GM03348 (cell line): ENCODE results near the gene ABCA2.
A peak's percentile ranks its signal among the peaks of the same experiment; 100 is the strongest.

Source experiments
- DNase-seq: peaks from one replicate; pipeline ENCODE4 v3.0.0; 2012; ENCODE audit warnings: low spot score

ABCA2 gene

DNA sequence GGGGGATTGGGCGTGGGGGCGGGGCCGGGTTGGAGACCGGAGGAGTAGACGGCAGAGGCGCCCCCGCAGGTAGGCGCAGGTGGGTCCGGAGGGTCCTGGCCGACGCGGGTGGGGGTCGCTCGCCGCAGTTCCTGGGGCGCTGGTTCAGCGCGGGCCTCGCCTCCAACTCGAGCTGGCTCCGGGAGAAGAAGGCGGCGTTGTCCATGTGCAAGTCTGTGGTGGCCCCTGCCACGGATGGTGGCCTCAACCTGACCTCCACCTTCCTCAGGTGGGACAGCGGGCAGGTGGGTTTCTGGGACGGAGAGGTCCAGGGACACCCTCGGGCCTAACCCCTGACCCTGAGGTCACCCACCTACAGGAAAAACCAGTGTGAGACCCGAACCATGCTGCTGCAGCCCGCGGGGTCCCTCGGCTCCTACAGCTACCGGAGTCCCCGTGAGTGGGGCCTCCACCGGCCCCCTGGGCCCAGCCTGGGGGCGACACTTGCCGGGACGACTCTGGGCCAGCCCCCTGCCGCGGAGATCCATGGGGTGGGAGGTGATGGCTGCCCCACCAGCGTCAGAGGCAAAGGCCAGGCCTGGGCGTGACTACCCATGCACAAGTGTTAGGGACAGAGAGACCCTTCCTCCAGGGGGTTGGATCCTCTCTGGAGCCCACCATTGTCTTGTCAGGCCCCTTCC is 49.0 kb downstream of the ABCA2 start:
- DNase-seq: no peak

DNA sequence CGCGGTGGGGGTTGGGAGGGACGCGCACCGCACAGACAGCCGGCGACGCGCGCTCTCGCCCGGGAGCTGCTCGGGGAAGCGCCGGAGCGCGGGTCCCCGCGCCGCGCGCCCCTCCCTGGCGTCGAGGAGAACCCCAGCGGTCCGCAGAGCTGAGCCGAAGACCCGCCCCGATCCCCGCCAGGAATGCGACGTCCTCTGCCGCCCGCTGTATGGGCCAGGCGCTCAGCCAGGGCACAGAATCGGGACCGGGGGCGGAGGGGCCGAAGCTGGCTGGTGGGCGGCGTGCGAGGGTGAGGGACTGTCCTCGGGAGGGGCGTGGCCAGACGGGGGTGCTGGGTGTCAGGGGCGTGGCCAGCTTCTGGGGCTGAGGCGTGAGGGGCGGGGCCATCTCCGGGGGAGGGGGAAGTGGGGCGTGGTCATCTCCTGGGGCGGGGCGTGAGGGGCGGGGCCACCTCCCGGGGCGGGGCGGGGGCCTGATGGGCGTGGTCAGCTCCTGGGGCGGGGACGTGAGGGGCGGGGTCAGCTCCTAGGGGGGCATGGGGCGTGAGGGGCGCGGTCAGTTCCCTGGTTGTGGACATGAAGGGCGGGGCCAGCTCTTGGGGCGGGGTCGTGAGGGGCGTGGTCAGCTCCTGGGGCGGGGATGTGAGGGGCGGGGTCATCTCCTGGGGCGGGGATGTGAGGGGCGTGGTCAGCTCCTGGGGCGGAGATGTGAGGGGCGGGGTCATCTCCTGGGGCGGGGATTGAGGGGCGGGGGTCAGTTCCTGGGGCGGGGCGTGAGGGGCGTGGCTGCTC is 49.8 kb downstream of the ABCA2 start:
- peak; percentile 96 for DNase-seq

GRCh38 chr9:136977649-136978072 is 50.4 kb downstream of the ABCA2 start:
- no peak for DNase-seq

- DNase-seq: no peak
Measured at GRCh38 chr9:136977223-136977622, 50.8 kb downstream of the ABCA2 start, which contains the start of gene PTGDS. Gene PTGDS, plus strand, starts transcription at chr9:136977504. Its CDS starts 75 bp downstream, at chr9:136977579.

DNA sequence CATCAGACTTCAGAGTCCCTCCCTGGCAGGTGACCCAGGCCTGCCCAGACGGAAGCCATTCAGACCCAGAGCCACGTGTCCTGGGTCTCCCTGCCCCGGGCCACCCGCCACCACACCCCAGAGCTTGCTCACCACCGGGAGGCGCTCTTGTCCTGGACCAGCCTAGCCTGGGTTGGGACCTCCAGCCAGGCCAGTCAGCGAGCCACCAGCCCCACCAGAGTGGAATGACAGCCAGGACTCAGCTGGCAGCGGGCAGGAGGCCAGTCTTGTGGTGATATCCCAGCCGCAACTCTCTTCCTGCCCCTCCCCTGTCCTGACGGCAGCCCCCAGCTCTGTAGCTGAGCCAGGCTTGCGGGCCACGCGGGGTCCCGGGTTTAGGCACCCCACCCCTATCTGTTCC is 52.4 kb downstream of the ABCA2 start:
- no peak for DNase-seq

GRCh38 chr9:136974817-136975535 is 53.1 kb downstream of the ABCA2 start:
- DNase-seq: no peak

- no peak for DNase-seq
Measured at GRCh38 chr9:136973618-136974617, 54.1 kb downstream of the ABCA2 start.

DNA sequence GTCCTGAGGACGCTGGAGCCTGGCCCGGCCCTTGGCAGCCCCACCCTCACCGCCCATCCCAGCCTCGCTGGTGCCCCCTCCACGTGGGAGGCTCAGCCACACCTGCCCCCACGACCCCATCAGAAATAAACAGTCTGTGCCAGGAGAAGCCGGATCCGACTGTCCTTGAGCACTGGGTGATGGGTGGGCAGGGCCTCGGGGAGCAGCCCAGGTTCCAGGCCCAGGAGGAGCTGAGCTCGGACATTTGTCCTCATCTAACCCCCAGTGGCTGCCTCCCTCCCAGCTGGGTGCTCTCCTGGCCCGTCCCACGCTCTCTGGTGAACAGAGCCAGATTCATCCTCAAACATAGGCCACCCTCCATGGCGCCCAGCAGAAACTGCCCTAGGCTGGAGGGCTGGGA is 55.3 kb downstream of the ABCA2 start:
- DNase-seq: no peak

DNA sequence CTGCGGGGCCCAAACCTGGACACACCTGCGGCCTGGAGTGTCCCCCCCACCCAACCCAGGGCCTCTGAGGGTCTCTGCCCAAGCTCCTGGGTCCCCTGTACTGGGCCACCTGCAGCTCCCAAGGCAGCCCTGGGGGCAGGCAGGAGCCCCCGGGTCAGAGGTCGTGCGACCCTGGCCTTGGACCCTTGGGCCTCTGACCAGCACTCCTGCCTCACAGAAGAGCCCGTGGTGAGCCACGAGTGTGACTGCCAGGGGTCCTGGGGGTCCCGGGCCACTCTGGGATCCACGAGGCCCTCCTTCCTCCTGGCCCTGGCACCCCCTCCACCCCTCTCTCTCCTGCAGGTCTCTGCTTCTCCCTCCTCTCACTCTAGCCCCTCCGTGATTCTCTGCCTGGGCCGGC is 55.7 kb downstream of the ABCA2 start:
- no peak for DNase-seq

- no peak for DNase-seq
Measured at GRCh38 chr9:136971746-136972145, 56.3 kb downstream of the ABCA2 start.

- DNase-seq: no peak
Measured at GRCh38 chr9:136970361-136970760, 57.7 kb downstream of the ABCA2 start.

GRCh38 chr9:136969774-136970173 is 58.3 kb downstream of the ABCA2 start:
- no peak for DNase-seq

GRCh38 chr9:136969150-136969549 is 58.9 kb downstream of the ABCA2 start:
- no peak for DNase-seq

DNA sequence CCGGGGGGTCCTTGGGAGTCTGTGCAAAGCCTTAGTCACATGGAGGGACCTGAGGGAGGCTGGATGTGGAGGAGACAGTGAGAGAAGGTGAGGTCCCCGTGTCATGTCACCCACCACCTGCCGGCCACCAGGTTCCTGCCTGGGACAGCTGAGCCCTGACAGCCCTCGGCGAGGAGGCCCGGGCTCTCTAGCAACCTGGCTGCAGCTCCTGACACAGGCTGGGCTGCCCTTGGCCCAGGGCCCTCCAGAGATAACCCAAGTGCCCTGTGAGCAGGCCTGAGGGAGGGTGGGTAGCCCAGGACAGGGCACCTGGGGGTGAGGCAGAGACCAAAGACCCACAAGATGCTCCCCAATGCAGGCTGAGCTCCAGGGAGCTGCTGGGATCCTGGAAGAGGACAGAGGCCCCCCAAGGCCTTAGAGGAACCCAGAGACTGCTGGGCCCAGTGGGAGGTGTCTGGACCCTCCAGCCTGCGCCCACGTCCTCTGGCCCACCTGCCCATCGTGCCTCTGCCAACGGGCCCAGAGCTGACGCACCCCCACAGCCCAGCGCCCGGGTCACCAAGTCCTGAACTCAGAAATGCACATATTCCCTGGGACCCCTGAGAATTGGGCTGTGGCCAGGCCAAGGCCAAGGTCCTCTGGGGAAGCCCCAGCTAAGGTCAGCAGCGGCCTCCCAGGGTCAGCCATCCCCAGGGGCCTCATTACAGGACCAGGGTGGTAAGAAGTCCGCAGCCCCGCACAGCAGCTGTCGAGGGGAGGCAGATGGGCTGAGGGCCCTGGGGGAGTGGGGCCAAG is 59.5 kb downstream of the ABCA2 start:
- DNase-seq: no peak

DNA sequence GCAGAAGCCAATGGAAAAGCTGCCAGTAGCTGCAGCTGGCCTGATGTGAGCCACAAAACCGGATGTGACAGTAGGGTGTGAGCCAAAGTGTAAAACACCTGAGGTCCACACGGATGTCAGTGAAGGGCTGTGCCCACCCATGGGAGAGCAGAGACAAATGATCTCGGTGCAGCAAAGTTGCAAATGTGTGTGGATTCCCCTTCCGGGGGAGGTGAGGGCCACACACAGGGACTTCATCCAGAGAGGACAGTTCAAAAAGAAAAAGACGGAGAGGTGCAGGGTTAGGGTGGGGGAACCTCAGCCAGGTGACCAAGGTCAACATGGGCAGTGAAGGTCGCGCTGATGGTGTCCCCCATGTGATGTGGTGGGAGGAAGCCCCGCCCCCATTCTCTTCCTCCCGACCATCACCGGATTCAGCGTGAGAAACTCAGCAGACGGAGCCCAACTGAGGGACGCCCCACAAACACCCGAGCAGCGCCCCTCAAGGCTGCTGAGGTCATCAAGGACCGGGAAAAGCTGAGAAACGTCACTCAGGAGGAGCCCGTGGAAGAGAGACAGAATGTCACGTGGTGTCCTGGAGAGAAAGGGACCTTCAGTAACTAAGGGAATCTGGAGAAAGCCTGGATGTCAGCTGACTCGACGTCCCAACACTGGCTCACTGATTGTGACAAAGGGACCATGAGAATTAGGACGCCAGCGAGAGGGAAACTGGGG is 62.1 kb downstream of the ABCA2 start:
- no peak for DNase-seq

DNA sequence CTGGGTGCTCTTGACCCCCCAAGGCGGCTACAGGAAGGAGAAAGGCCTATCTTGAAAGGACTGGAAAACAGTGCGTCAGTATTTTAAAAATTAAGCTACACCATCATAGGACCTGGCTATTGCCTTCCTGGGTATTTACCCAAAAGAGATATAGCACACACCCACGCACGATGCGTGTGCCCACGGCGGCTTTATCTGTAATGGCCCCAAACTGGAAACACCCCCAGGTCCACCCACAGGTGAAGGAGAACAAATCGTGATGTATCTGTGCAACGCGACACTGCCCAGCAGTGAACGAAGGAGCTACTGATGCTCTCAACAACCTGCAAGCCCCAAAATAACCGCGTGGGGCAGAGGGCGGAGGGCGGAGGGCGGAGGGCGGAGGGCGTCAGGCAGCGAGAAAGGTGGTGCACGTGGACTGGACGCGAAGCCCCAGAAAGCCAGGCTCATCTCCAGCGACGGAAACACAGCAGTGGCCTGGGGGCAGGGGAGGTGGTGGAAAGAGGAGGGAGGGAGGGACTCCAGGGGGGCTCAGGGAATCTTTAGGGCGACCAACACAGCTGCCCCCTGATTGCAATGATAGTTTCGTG is 63.1 kb downstream of the ABCA2 start:
- DNase-seq: no peak

DNA sequence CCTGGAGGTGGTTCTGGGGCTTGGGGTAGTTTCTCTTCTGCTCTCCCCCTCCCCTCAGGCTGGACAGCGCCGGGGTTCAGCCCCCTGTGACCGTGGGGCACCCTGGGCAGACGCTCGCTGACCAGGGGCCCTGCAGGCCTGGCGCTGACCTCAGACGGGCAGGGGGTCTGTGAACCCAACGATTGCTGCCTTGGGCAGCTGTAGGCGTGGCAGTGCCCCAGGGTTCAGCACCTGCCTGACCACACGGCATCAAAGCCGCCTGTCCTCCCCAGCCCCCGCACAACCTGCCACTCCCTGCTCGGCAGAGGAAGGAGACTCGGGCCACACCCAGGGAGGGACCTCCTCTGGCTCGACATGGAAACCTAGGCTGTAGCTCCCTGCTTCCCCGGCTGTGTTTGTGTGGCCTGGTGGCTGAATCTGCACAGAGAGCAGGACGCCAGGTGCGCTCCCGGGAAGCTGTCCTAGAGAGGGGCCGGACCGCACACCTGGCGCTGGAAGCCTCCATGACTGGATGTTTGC is 63.8 kb downstream of the ABCA2 start:
- no peak for DNase-seq

GRCh38 chr9:136963751-136964150 is 64.3 kb downstream of the ABCA2 start:
- no peak for DNase-seq

- DNase-seq: no peak
Measured at GRCh38 chr9:136963341-136963740, 64.7 kb downstream of the ABCA2 start.
